ENCODE results near the gene GRID1. TPM values are rescaled to one million over a fixed set of nuclear protein-coding genes. Genes with fewer than 3 reads are reported as not detected.

Gene GRID1
- total and polyA plus RNA-seq, 9 of the 15 experiments (the other 6 are each of a cell fraction or from before 2014, with no cell fraction given): 0.01 to 7.2 (median 1.2) TPM

DNA sequence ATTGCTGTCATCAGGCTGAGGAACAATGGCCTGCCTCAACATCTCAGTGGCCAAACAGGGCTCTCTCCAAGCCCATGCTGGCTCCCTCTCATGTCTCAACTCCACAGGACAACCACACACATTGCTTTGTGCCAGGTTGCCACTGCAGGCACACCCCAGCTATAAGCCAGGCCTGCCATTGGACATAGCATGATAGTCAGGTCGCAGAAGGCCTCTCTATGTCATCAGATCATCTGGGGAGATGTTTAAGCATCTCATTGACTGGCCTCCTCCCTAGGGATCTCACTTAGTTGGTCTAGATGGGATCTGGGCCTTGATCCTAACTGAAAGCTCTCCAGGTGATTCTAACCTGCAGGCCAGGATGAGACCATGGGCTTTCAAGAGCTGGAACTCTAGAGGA is 257.2 kb downstream of the GRID1 start:
- no peak overlapping the region for H3K27ac ChIP-seq (ENCODE audit: extremely low read depth, low read depth, low read length)
- no peaks in the 10 kb centered on the region for H4K20me1 ChIP-seq (replicated peaks; ENCODE audit: control insufficient read depth, insufficient read depth, low read length)
- no peaks in the 10 kb centered on the region for H3K36me3 ChIP-seq (ENCODE audit: control insufficient read depth, insufficient read depth, low read length)
- ChIA-PET CTCF (ENCODE audit: low intra/inter-chr PET ratio) (no interaction called here), POLR2A (no interaction called here)
- H3K27me3 ChIP-seq (ENCODE audit: control insufficient read depth in 2 of 2, insufficient read depth in 2 of 2, low read length in 2 of 2): no peaks in the 10 kb centered on the region; a peak in 1 of 5 replicates
- intact Hi-C loops (cut with micrococcal nuclease) (no loop called here), in situ Hi-C loops (cut with MboI) (no loop called here)
- TF ChIP-seq CHD1 (IDR thresholded peaks at IDR 0.05; ENCODE audit: low read length): no peak
- TF ChIP-seq ZNF41 (CRISPR knock-in tag; conservative IDR thresholded peaks at IDR 0.05): no peak
- no peak for TF ChIP-seq FOXA1 (IDR thresholded peaks at IDR 0.05; ENCODE audit: borderline replicate concordance)
- TF ChIP-seq BCLAF1 (IDR thresholded peaks at IDR 0.05; ENCODE audit: borderline replicate concordance in 1 of 2, control insufficient read depth in 1 of 2, low read depth in 2 of 2, low read length in 1 of 2): no peak
- TF ChIP-seq ZBTB26 (CRISPR knock-in tag; IDR thresholded peaks at IDR 0.05): no peak
- no peak for TF ChIP-seq POU5F1 (IDR thresholded peaks at IDR 0.05; ENCODE audit: borderline replicate concordance, low read depth, low read length, partially characterized antibody)
- no peak overlapping the region for H2AFZ ChIP-seq (ENCODE audit: low read depth, low read length)
- 0% methylated on average over 1 of the region's 1 CpG for WGBS (ENCODE audit: insufficient coverage, low coverage, missing lambda C conversion rate)
- no peak overlapping the region for H3K4me3 ChIP-seq
- H3K79me2 ChIP-seq (ENCODE audit: control insufficient read depth, insufficient read depth, low read length): no peaks in the 10 kb centered on the region
- H3K9ac ChIP-seq (ENCODE audit: insufficient read depth in 1 of 2, low read depth in 2 of 2, low read length in 2 of 2): no peak overlapping the region
- no TSS peak for BruUV-seq (replicated peaks)
- ATAC-seq (no peak), DNase-seq (ENCODE audit: extremely low read depth in 1 of 4, low spot score in 3 of 4) (no peak), FAIRE-seq (no peak)
- H3K4me1 ChIP-seq (replicated peaks in 1 of 2; ENCODE audit: control insufficient read depth in 2 of 2, insufficient read depth in 2 of 2, low read length in 2 of 2): no peaks in the 10 kb centered on the region
- H3K9me1 ChIP-seq (ENCODE audit: control insufficient read depth, insufficient read depth, low read length): no peaks in the 10 kb centered on the region
- H3K4me2 ChIP-seq (ENCODE audit: insufficient read depth, low read length): no peak overlapping the region
- no peaks in the 10 kb centered on the region for H3K9me3 ChIP-seq (replicated peaks; ENCODE audit: control insufficient read depth, insufficient read depth, low read depth, low read length)
